ENCODE data around the gene TBC1D1.

DNA sequence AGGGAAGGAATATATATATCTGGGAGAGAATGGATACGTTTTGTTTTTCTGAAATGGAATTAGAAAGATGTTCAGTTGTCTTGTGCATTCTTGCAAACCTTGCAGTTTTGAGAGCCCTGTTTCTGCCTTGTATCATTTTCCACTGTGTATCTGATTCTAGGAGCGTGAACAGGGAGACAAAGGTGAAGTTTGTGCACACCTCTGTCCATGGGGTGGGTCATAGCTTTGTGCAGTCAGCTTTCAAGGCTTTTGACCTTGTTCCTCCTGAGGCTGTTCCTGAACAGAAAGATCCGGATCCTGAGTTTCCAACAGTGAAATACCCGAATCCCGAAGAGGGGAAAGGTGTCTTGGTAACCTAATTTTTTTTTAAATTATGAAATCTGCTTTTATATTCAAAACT lies 46.7 kb upstream of the TBC1D1 start:
- TF ChIP-seq REST (tag by site-specific recombination; IDR thresholded peaks at IDR 0.05) (no peak), ZNF138 (tag by site-specific recombination; IDR thresholded peaks at IDR 0.05; ENCODE audit: borderline replicate concordance) (no peak), ZBTB7A (tag by site-specific recombination; IDR thresholded peaks at IDR 0.05; ENCODE audit: low read depth) (no peak)
- TF ChIP-seq, protein P1, sequence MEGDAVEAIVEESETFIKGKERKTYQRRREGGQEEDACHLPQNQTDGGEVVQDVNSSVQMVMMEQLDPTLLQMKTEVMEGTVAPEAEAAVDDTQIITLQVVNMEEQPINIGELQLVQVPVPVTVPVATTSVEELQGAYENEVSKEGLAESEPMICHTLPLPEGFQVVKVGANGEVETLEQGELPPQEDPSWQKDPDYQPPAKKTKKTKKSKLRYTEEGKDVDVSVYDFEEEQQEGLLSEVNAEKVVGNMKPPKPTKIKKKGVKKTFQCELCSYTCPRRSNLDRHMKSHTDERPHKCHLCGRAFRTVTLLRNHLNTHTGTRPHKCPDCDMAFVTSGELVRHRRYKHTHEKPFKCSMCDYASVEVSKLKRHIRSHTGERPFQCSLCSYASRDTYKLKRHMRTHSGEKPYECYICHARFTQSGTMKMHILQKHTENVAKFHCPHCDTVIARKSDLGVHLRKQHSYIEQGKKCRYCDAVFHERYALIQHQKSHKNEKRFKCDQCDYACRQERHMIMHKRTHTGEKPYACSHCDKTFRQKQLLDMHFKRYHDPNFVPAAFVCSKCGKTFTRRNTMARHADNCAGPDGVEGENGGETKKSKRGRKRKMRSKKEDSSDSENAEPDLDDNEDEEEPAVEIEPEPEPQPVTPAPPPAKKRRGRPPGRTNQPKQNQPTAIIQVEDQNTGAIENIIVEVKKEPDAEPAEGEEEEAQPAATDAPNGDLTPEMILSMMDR (tag by site-specific recombination; IDR thresholded peaks at IDR 0.05) = no peak
